GM19452 (cell line): ENCODE data around the gene COL20A1.

Experiments used
- ATAC-seq: cut with Tn5 transposase; IDR thresholded peaks from one replicate; pipeline ENCODE4 v1.9.1; 2021; ENCODE audit not compliant: unreplicated experiment

The COL20A1 gene

GRCh38 chr20:63289311-63290135 lies 3.5 kb upstream of the COL20A1 start:
- ATAC-seq, result no peak

- ATAC-seq, result no peak
Measured at GRCh38 chr20:63290136-63290676, 2.8 kb upstream of the COL20A1 start.

- ATAC-seq, result no peak
Measured at GRCh38 chr20:63290677-63291472, 2.1 kb upstream of the COL20A1 start.

- no peak for ATAC-seq
Measured at GRCh38 chr20:63291811-63292210, 1.2 kb upstream of the COL20A1 start.

- ATAC-seq, result no peak
Measured at GRCh38 chr20:63292292-63292701, 689 bp upstream of the COL20A1 start.

- ATAC-seq, result no peak
Measured at GRCh38 chr20:63293456-63293855, 470 bp downstream of the COL20A1 start.

GRCh38 chr20:63293871-63294535 lies 1.0 kb downstream of the COL20A1 start:
- ATAC-seq, result no peak

GRCh38 chr20:63294536-63294900 lies 1.5 kb downstream of the COL20A1 start:
- ATAC-seq, result no peak

GRCh38 chr20:63295018-63295417 lies 2.0 kb downstream of the COL20A1 start:
- no peak for ATAC-seq

GRCh38 chr20:63295422-63295821 lies 2.4 kb downstream of the COL20A1 start:
- ATAC-seq, result no peak

GRCh38 chr20:63295846-63296245 lies 2.9 kb downstream of the COL20A1 start:
- ATAC-seq, result no peak

- no peak for ATAC-seq
Measured at GRCh38 chr20:63296531-63297299, 3.7 kb downstream of the COL20A1 start.

GRCh38 chr20:63297371-63297781 lies 4.4 kb downstream of the COL20A1 start:
- no peak for ATAC-seq

GRCh38 chr20:63297796-63298572 lies 5.0 kb downstream of the COL20A1 start:
- no peak for ATAC-seq

- ATAC-seq, result no peak
Measured at GRCh38 chr20:63298731-63299312, 5.8 kb downstream of the COL20A1 start.

GRCh38 chr20:63301671-63302070 lies 8.7 kb downstream of the COL20A1 start:
- no peak for ATAC-seq

- no peak for ATAC-seq
Measured at GRCh38 chr20:63303095-63303666, 10.2 kb downstream of the COL20A1 start.

- no peak for ATAC-seq
Measured at GRCh38 chr20:63305393-63305792, 12.4 kb downstream of the COL20A1 start.
